HG02970 (cell line): ENCODE measurements around the gene PCNX3.
A peak's percentile ranks its signal among the peaks of the same experiment; 100 is the strongest.
"Not testable (repeated sequence)": the region's sequence is repeated elsewhere in the genome, so short reads cannot be mapped to it uniquely, and the experiment has no call there.

Experiments
- ATAC-seq: cut with Tn5 transposase; IDR thresholded peaks from one replicate; pipeline ENCODE4 v1.9.1; 2021; ENCODE audit warnings: mild to moderate bottlenecking, moderate library complexity, moderate number of reproducible peaks; ENCODE audit not compliant: unreplicated experiment, low FRiP score

PCNX3 gene

DNA sequence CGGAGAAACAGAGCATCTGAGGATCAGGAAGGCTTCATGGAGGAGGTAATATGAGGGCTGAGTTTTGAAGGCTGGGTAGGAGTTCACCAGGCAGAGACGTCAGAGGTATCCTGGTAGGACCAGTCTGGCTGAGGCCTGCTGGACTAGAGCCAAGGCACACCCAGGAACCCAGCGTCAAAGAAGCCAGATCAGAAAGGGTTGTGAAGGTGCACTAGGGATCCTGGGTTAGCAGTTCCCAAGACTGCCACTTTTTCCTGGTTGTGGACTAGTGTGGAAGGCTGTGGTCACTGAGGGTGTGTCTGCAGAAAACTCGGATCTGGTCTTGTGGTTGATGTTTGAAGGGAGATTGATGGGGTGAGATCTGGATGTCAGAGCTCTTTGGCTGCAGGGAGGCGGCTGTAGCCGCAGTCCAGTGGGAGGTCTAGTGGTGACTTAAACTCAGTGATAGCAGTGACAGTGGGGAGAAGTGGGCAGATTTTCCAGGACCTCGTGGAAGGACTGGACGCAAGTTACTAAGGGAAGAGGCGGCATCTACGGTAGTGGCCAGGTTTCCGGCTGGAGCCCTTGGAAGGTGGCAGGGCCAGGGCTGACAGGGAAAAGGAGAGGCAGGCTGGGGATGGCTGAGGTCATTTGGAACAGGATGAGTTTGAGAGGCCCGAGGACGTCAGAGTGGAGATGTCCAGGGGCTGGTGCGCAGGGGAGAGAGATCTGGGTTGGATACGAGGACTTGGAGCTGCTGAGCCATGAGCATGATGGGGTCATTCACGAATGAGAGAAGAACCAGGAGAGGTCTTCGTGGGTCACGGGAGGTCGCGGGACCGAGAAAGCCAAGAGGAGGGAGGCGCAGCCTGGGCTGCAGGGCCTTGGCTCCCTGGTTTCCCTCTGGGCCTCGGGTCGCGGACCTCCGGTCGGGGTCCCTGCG is 36.3 kb downstream of the PCNX3 start:
- ATAC-seq = no peak

DNA sequence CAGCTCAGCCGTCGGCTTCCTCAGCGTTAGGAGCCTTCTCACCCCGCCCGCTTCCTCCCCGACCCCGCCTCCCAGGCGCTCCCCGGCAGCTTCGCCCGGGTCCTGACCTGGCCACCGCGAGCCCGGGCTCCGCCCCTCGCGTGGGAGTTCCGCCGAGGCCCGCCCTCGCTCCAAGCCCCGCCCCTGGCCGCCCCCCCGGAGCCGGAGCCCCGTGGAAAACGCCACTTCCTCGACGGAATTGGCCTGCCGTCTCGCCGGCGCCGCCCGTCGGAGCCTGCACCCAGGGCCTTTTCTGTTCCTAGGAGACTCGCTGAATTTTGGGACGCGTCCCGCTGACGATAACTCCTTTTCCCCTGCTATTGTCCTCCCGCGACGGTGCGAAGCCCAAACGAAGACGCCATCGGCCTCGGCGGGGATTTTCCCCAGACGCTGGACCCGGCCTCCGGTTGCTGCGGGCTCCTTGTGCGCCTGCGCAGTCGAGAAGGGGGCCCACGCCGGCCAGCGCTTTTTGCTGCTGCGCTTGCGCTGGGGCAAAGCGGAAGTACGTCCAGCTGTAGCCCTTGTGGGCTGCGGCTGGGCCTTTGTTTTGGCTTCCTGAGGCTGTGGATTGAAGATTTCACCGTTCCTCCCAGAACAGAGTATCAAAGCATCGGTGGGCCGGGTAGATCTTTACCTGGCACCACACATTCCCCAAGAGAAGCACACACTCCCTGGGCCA is 37.1 kb downstream of the PCNX3 start:
- peak; percentile 79 for ATAC-seq

DNA sequence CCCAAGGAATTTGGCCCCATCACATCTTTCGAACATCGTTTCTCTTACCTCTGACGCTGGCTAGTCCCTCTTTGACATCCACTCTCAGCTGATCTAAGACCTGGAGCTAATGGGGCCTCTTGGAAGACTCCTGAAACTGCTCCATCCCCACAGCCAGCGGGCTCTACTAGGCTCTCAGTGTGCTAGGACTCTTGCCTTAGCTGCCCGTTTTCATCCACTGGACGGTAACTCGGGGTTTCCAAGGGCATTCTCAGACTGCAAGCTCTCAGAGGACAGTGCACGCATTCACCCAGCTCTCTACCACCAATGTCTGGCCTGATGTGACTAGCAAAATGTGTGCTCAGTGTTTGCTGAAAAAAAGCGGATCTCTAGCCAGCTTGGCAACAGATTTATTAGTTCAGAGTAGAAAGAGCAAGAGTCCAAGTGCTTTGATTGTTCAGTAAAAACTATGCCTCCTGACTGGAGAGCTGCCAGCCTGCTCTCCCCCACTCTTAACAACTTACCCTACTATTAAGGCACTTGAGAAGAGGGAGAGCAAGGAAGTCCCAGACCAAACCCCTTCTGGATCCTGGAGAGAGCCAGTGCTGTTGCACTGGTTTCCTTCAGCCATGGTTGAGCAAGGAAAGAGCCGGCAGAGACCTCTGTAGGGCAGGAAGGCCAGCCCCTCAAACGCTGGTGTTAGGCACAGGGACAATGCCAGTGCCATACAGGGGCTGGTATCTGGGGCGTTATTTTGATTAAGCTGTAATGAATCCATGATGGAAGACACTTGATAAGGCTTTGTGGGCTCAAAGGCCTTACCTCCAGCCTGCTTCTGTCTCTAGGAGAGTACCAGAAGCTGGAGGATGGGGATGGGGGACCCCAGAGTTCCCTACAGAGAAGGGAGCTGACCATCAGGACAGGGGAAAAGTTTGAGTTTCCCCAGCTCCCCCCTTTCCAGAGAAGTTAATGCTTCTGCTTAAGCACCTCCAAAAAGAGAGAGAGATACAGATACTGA is 38.0 kb downstream of the PCNX3 start:
- no peak for ATAC-seq

DNA sequence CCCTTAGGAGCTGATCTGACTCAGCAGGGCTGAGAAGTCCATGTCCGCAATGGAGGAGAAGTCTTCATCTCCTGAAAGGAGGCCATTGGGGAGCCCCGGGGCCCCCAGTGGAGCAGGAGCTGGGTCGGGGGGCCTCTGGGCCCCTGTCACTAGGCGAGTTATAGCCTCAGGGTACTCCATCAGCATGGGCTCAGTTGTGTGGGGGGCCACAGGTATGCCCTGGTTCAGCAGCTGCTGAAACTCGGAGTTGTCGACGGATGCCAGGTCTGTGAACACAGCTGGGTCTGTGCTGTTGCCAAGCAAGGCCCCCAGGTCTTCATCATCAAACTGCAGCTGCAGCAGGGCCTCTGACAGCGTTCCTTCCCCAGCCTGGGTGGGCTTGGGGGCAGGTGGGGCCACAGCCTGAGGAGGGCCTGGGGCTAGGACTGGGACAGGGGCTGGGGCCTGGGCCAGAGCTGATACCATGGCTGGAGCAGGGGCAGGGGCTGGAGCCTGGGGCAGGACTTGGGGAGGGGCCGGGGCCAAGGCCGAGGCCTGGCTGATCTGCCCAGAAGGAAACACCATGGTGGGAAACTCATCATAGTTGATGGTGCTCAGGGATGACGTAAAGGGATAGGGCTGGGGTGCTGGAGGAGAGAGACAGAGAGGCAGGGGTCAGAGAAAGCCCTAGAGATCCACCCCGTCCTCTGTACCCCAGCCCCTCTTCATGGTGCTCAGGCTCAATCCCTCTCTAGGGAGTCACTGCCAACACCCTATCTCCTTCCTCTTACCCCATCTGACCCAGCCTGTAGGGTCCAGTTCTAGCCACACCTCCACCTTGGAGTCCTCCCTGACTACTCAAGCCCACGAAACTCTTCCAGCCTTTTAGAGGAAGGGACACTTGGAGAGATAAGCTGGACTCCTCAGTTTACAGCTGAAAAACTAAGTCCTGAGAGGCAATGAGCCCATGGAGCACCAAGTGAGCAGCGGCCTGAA is 39.1 kb downstream of the PCNX3 start:
- ATAC-seq = no peak

DNA sequence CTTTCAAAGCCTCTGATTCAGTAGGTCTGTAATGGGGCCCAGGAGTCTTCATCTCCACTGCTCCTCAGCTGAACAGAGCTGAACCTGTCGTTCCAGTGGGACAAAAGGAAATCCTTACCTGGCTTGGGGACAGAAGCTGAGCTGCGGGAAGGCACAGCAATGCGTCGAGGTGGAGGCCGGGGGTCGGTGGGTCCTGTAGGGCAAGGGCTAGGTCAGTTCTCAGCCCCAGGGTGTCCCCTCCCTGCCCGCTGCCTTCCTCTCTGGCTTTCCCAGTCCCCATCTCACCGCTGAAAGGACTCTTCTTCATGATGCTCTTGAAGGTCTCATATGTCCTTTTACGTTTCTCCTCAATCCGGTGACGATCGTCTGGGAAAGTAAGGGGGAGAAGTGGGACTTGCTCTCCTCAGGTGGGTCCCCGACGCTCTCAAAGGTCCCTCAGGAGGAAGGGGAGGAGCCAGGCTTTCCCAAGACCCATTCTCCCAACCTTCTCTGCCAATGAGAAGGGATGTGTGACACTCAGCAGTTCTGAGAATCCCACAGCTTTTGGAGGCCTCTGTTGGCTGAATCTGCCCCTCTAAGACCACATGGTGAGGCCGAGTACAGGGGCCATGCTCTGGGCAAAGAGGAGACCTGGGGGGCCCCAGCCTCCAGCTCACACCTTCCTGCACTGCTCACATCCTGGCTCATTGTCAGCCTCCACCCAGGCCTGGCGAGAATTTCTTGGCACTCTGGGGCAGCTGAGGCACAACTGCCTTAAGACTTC is 40.2 kb downstream of the PCNX3 start:
- no peak for ATAC-seq

DNA sequence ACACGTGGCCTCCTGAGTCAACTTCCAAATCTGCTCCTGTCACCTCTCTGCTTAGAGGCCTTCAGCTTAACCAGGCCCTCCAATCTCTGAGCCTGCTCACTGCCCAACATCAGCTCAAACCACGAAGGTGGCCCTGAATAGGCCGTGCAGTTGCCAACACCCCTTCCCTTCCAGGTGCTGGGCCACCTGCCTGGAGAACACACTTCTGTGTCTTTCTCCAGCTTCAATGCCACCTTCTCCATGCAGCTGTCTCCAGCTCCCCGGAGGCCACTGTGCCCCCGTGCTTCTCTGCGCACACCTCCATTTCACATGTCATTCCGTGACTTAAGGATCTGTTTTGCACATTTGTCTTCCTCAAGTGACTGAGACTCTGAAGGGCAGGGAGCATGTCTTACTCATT is 41.9 kb downstream of the PCNX3 start:
- ATAC-seq = no peak

DNA sequence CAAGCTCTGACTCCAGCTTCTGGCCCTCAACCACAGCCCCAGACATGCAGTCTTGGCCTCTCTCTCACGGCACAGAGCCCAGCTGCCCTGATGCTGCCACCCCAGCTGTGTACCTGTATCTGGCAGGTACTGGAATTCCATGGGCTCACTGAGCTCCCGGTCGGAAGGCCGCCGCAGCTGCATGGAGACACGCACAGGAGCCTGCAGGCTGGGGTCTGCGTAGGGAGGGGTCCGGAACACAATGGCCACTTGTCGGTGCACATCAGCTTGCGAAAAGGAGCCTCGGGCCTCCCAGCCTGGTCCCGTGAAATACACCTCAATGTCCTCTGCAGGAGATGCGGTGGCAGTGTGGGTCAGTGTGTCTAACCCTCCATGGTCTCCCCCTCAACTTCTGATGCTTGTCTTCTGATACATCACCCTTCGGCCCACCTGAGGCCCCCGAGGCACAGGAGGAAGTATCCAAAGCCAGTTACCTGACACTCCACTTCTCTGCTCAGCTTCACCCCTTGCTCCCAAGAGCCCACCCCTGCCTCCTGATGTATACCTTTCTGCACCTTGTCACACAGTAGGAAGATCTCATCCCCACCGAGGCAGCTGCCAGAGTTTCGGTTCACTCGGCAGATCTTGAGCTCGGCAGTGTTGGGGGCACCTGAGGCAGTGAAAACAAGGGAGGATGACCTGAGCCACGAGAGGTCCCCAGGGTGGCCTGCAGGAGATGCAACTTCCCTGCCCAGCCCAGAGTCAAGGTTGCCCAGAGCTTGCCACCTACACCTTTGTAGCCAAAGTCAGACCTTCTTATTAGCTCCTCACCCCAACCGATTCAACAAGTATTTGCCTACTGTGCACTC is 42.8 kb downstream of the PCNX3 start:
- no peak for ATAC-seq

DNA sequence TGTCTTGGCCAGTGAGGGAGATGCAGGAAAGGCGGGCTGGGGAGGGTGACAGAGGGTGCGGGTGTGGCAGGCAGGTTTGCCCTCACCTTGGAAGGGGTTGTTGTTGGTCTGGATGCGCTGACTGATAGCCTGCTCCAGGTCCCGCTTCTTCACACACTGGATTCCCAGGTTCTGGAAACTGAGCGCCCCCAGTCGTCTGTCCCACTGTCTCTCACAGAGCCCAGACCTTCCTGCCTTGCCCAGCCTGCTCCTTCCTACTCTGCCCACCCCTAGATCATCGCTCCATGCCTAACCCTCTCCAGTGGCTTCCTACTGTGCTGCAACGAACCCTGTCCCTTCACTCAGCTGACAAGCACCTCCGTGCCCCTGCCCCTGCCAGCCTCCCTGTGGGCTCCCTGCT is 44.5 kb downstream of the PCNX3 start:
- ATAC-seq = no peak

DNA sequence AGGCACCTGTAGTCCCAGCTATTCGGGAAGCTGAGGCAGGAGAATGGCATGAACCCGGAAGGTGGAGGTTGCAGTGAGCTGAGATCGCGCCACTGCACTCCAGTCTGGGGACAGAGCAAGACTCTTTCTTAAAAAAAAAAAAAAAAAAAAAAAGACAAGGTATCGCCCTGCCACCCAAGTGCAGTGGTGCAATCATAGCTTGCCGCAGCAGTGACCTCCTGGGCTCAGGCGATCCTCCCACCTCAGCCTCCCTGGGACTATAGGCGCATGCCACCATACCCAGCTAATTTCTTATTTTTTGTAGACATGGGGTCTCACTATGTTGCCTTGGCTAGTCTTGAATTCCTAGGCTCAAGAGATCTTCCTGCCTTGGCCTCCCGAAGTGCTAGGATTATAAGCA is 45.3 kb downstream of the PCNX3 start:
- not testable (repeated sequence) for ATAC-seq

DNA sequence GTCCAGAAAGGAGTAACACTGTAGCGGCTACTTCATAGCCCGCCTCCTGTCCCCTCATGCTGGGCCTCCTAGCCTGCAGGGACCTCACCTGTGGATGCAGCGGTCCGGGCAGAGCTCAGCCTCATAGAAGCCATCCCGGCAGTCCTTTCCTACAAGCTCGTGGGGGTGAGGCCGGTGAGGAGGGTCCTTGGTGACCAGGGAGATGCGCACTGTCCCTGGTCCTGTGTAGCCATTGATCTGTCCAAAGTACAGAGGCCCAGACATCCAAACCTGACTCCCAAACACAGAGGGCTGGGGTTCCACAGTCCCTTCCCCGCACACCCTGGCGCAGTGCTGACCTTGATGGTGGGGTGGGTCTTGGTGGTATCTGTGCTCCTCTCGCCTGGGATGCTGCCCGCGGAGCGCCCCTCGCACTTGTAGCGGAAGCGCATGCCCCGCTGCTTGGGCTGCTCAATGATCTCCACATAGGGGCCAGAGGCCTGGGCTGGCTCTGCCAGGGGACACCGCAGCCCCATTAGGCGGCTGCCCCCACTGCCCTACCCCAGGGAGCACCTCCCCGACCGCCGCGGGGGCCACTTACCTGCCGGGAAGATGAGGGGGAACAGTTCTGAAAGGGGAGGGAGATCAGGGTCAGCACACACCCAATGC is 46.1 kb downstream of the PCNX3 start:
- no peak for ATAC-seq

DNA sequence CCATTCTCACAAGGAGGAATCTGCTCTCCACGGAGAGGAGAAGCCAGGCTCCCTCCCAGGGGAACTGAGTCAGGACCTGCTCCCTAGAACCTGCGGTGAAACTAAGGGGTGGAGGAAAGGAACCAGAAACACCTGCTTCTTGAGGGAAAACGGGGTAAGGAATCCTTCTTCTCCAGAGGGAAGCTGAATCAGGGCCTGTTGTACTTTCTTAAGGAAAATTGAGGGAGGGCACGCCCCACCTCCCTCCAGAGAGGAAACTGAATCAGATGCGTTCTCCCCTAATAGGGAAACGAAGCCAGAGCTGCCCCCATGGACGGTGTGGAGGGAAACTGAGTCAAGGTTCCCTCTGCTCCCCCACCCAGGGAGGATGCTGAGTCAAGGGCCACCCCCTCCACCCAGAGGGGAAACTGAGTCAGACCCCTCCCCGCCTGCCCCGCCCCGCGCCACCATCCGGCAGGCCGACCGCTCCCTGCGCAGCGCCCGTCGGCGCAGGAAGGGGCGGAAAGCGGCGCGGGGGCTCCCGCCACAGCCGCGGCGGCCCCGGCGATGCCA is 46.7 kb downstream of the PCNX3 start:
- no peak for ATAC-seq

DNA sequence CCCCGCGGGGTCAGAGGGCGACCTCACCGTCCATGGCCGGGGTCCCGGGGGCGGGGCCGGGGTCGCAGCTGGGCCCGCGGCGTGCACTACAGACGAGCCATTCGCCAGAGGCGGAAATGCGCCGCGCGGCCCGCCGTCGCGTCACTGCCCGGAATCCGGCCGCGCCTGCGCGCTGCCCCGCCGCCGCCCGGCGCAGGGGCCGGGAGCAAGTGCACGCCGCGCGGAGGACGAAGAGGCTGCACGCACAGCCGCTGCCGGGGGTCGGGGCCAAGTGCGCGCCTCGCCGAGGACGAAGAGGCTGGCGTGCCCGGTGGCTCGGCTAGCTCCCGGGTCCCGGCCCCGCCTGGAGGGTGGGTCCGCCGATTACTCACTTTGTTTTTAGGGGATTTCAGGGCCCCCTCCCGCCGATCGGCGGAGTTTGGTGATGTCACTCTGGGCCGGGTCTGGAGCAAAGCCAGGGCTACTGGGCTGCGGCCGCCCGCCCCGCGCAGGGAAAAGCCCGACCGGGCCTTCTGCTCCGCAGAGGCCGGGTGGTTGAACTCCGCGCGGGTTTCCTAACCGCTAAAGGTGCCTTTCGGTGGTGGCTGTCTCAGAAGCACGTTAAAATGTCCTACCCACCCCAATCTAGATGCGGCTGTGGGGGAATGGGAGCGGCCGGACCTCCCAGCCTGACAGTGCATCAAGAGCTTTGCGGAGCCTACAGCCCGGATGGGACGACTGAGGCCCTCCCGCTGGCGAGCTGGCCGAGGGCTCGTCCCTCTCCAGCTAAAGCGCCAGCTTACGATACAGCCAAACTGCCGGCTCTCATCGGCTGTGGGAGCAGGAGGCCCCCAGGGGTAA is 47.4 kb downstream of the PCNX3 start, which contains the start of gene RELA:
TSS of gene RELA (minus strand) at position 118 of the 840 bp plus-strand sequence. CDS start at position 34, 84 bp downstream.
- ATAC-seq = peak; percentile 79

DNA sequence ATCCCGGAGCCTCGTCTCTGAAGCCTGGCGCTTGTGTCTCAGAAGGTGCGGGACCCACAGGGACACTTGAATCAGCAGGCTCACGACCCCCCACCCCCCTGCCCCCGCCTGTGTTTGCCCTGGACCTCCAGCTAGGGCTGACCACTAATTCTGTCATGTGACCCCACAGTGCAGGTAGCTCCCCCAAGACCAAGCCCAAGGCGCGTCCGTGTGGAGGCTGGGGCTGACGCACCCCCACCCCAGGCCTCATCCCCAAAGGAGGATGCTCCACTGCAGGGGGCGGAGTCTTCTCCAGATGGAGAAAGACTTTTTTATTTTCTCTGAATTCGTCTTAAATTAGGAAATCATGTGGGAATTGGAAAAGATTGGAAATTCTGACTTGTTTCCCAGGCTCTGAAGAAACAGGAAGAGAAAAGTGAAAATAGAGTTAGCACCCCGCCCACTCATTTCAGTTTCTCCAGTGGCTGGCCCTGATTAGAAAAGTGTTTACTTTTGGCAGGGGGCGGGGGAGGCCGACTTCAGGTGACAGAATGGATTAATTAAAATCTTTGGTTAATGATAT is 48.1 kb downstream of the PCNX3 start:
- ATAC-seq = peak; percentile 12

DNA sequence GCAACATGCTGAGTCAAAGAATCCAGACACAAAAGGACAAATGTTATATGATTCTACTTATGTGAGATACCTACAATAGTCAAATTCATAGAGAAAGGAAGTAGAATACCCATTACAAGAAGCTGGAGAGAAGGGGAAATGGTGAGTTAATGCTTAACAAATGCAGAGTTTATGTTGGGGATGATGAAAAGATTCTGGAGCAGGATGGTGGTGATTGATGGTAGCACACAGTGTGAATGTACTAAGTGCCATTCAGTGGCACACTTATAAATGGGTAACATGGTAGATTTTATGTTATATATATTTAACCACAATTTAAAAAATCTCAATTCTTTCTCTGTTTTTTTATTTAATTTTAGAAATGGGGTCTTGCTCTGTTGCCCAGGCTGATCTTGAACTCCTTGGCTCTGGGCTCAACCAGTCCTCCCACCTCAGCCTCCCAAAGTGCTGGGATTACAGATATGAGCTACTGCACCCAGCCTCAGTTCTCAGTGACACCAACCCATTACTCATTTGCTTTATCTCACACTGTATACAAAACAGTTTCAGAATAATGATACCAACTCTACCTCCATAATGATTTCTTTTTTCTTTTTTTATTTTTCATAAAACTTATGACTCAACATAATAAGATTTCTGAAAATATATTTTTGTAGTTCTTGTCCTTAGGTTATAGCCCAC is 56.7 kb downstream of the PCNX3 start:
- no peak for ATAC-seq

DNA sequence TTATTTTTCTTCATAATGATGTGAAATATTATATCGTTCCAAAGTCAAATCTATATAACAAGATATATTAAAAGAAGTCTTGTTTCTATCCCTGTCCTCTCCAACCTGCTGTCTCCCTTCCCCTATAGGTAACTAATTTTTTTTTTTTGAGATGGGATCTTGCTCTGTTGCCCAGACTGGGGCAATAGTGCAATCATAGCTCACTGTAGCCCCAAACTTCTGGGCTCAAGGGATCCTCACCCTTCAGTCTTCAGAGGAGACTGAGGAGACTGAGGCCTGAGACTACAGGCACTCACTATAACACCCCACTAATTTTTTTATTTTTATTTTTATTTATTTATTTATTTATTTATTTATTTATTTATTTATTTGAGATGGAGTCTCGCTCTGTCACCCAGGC is 57.4 kb downstream of the PCNX3 start:
- ATAC-seq = no peak
